Head of caudate nucleus (tissue), 42 donors: ENCODE data around the gene SKAP1.
A peak's percentile ranks its signal among the peaks of the same experiment; 100 is the strongest.

Source experiments
- DNase-seq, 42 donors: peaks; one replicate each; pipeline versions ENCODE4 v3.0.0 to v3.0.0-alpha.2; 2020 to 2021; ENCODE audit warnings: mixed read lengths in 7 of 42
- intact Hi-C: fragments of 100-400 bp; cut with DNase I; formaldehyde crosslinking; loops from one replicate; pipeline ENCODE4 v1.15.0; 2022

The SKAP1 gene

GRCh38 chr17:48148029-48148770 is 281.8 kb downstream of the SKAP1 start:
- intact Hi-C loops, result no loop called here
- DNase-seq, result no peak

GRCh38 chr17:48144976-48145798 is 284.8 kb downstream of the SKAP1 start:
- no peak for DNase-seq
- intact Hi-C loops, result no loop called here

- DNase-seq, result no peak
- intact Hi-C loops, result no loop called here
Measured at GRCh38 chr17:48144231-48144630, 285.8 kb downstream of the SKAP1 start.

- intact Hi-C loops, result no loop called here
Measured at GRCh38 chr17:48143629-48144028, 286.4 kb downstream of the SKAP1 start.

GRCh38 chr17:48139944-48140343 is 290.1 kb downstream of the SKAP1 start:
- intact Hi-C loops, result no loop called here
- DNase-seq, result no peak

More at GRCh38 chr17:48143629-48144028, 286.4 kb downstream of the SKAP1 start:
- no peak for DNase-seq

- no peak for DNase-seq
Measured at GRCh38 chr17:48137656-48138055, 292.4 kb downstream of the SKAP1 start.

GRCh38 chr17:48134912-48135480 is 295.0 kb downstream of the SKAP1 start:
- intact Hi-C loops, result no loop called here
- DNase-seq, result no peak

More at GRCh38 chr17:48137656-48138055, 292.4 kb downstream of the SKAP1 start:
- intact Hi-C loops, result no loop called here

GRCh38 chr17:48132385-48132784 is 297.6 kb downstream of the SKAP1 start:
- DNase-seq, result peak in 1 of 42 donors; percentile 23
- intact Hi-C loops, result no loop called here

GRCh38 chr17:48131216-48131824 is 298.7 kb downstream of the SKAP1 start:
- intact Hi-C loops, result loop anchor here (2.0 kb wide), 1 partner anchor 105 kb away; no protein-coding TSS in a partner anchor
- DNase-seq, result peak in 34 of 42 donors; percentile 31 to 90 (median 68)

GRCh38 chr17:48129981-48130380 is 300.0 kb downstream of the SKAP1 start:
- intact Hi-C loops, result loop anchor here (2.0 kb wide), 1 partner anchor 103 kb away; no protein-coding TSS in a partner anchor

GRCh38 chr17:48128400-48128799 is 301.6 kb downstream of the SKAP1 start:
- intact Hi-C loops, result no loop called here
- DNase-seq, result no peak

More at GRCh38 chr17:48129981-48130380, 300.0 kb downstream of the SKAP1 start:
- no peak for DNase-seq

GRCh38 chr17:48127371-48128051 is 302.5 kb downstream of the SKAP1 start:
- peak in 16 of 42 donors; percentile 14 to 53 (median 32) for DNase-seq
- intact Hi-C loops, result no loop called here

- intact Hi-C loops, result no loop called here
- no peak for DNase-seq
Measured at GRCh38 chr17:48126532-48126850, 303.5 kb downstream of the SKAP1 start.

- DNase-seq, result peak in 1 of 42 donors; percentile 38
- intact Hi-C loops, result no loop called here
Measured at GRCh38 chr17:48125829-48126531, 304.0 kb downstream of the SKAP1 start.

- no peak for DNase-seq
- intact Hi-C loops, result no loop called here
Measured at GRCh38 chr17:48123776-48124388, 306.1 kb downstream of the SKAP1 start.

- peak in 41 of 42 donors; percentile 26 to 87 (median 71) for DNase-seq
- intact Hi-C loops, result no loop called here
Measured at GRCh38 chr17:48123111-48123510, 306.9 kb downstream of the SKAP1 start.

GRCh38 chr17:48122665-48123045 is 307.4 kb downstream of the SKAP1 start:
- intact Hi-C loops, result no loop called here
- DNase-seq, result no peak
